Fibroblast of the aortic adventitia (primary cell): ENCODE measurements around the gene SLC35E4. TPM values are rescaled to one million over a fixed set of nuclear protein-coding genes. Genes with fewer than 3 reads are reported as not detected.
A peak's percentile ranks its signal among the peaks of the same experiment; 100 is the strongest.

Experiments used
- DNase-seq: peaks from one replicate; pipeline ENCODE4 v3.0.0-alpha.2; 2010; ENCODE audit warnings: low read depth
- H3K4me3 ChIP-seq: 2 replicates; pipeline ENCODE4 v1.5.1; 2011; ENCODE audit warnings: low read depth, mild to moderate bottlenecking, control low read depth, low read length, moderate library complexity
- CTCF ChIP-seq: IDR thresholded peaks from 2 replicates; pipeline ENCODE4 v1.5.1; 2011; ENCODE audit warnings: mild to moderate bottlenecking, low read length, control low read depth, inconsistent platforms; ENCODE audit not compliant: insufficient read depth
- total RNA-seq: library from RNA; depleted of rRNA; stranded (reverse); fragments of >200 nt; gene quantifications from 2 replicates; pipeline ENCODE4 v1.2.3, GENCODE V29; 2012; ENCODE audit warnings: low replicate concordance

Gene SLC35E4
- total RNA-seq, 1 donor: 19.7 TPM

- peak within 1 kb of the TSS; percentile 67 for H3K4me3 ChIP-seq
- TF ChIP-seq CTCF: peak; percentile 9
- peak; percentile 59 for DNase-seq
Measured at GRCh38 chr22:30606455-30607299, 28.9 kb upstream of the SLC35E4 start, which contains the start of gene TCN2. Gene TCN2, plus strand, starts transcription at chr22:30607174. Its CDS starts 158 bp downstream, at chr22:30607332.

DNA sequence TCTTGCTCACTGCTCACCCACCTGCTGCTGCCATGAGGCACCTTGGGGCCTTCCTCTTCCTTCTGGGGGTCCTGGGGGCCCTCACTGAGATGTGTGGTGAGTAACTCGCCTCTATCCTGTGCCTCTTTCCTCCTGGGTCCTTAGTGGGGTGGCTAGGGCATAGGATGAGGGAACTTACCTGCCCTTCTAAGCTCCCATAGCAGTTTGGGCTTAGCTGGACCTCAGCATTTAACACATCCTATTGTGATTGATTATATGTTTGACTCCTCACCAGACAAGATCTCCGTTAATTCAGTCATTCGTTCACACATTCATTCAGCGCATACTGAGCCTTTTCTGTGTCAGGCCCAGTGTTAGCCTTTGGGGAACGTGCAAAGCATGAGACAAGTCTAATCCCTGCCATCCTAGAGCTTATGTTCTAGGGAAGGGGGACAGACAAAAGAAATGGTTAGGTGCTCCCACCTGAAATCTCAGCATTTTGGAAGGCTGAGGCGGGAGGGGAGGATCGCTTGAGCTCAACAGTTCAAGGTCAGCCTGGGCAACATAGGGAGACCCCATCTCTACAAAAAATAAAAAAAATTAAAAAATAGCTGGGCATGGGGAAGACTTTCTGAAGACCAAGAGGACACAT is 28.2 kb upstream of the SLC35E4 start:
- no peak for TF ChIP-seq CTCF
- DNase-seq: no peak
- H3K4me3 ChIP-seq: peak overlapping the region; percentile 67

DNA sequence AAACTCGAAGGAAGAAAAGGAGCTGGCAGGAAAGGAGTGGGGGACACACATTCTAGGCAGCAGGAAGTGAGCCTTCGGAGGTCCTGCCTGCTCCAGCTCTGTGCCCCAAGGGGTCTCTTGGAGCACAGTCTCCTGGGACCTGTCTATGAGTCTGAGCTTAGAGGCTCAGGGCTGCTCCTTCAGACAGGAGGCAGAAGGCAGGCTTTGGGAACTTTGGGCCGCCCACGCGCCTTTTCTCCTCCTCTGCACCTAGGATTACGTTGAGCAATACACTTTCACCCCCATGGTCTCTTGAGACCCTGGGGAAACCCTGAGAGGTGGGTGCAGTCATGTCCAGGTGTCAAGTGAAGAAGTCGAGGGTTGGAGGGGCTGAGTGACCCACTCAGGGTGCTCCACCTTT is 27.6 kb upstream of the SLC35E4 start:
- TF ChIP-seq CTCF: no peak
- no peak overlapping the region for H3K4me3 ChIP-seq
- DNase-seq: no peak

DNA sequence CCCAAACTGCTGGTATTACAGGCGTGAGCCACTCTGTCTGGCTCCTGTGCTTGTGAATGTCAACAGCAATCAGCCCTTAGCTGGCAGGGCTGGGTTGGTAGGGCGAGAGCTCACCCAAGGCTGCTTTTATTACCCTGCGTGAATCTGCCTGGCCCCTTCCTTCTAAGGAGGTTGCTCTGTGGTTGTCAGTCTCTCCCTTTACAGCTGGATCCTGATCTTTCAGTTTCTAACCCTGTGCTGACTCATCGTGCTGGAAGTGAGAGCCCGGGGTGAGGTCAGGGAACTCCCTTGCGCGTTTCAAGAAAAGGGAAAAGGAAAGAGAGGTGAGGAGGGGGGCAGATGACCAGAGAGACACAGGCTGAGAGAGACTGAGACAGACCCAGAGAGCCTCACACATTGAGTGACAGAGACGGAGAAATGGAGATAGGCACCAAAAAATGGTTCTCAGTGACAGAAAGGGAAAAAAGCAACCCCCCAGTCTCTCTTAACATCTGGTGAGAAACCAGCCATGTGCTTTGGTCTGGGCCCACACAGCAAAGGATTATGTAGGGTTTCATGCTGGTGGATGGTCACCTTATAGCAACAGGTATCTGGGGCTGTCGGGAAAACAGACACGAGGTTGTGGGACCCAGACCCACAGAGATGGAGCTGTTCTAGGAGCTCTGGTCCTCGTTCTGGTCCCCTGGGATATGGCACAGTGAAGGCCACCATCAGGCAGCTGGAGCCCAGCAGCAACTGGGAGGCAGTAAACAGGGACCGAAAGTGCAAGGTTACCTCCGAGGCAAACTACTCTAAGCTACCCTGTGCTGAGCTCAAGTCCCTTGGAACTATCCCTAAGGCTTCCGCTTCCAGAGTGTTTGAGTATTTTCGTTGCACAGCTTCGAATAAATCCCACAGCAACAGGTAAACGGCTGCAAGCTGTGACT is 26.1 kb upstream of the SLC35E4 start:
- peak; percentile 77 for DNase-seq
- no peak overlapping the region for H3K4me3 ChIP-seq
- no peak for TF ChIP-seq CTCF

DNA sequence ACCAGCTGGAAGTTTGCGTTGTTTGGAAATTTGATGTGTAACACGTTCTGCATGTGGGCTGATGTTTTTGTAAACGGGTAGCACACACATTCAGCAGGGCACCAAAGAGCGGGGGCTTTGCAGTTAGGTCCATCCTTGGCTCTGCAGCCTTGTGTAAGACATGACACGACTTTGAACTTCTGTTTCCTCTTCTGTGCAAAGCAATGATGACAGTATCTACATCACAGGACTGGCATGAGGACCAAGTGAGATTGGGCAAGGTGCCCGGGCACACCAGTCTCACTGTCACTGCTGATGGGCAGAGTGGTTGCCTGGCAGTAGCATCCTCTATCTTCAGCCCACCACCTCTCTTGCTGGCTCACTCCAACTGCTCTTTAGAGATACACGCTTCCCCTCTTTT is 25.3 kb upstream of the SLC35E4 start:
- no peak for TF ChIP-seq CTCF
- DNase-seq: no peak
- no peak overlapping the region for H3K4me3 ChIP-seq

DNA sequence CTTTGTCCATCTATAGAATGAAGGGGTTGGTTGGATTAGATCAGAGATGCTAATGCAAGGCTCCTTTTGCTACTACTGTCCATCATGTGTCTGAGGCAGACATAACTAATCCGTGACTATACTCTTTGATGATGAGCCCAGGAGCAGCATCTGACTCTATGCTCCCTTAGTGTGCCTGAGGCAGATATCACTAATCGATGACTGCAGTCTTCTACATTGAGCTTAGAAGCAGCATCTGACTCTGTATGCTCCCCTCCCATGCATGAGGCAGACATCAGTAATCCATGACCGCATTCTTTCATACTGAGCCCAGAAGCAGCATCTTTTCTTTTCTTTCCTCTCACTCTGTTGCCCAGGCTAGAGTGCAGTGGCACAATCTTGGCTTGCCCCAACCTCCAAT is 24.4 kb upstream of the SLC35E4 start:
- no peak overlapping the region for H3K4me3 ChIP-seq
- DNase-seq: no peak
- no peak for TF ChIP-seq CTCF
